HFFc6 (cell line): ENCODE measurements around the gene KDM3B. TPM values are rescaled to one million over a fixed set of nuclear protein-coding genes. Genes with fewer than 3 reads are reported as not detected.

Experiments used
- DNase-seq: peaks from one replicate; pipeline ENCODE4 v3.0.0-alpha.2; 2018
- H3K27ac Mint-ChIP-seq: 2 replicates; pipeline ENCODE4 v1.8.0; 2020; ENCODE audit warnings: mild to moderate bottlenecking, mixed read lengths
- H3K27me3 Mint-ChIP-seq: 2 replicates; pipeline ENCODE4 v1.8.0; 2021; ENCODE audit warnings: mild to moderate bottlenecking, moderate library complexity, mixed read lengths; ENCODE audit not compliant: insufficient read depth
- H3K36me3 Mint-ChIP-seq: 2 replicates; pipeline ENCODE4 v1.8.0; 2021; ENCODE audit warnings: low read depth, mixed read lengths
- H3K4me1 Mint-ChIP-seq: 2 replicates; pipeline ENCODE4 v1.8.0; 2020; ENCODE audit warnings: low read depth, mixed read lengths
- H3K4me3 Mint-ChIP-seq: 2 replicates; pipeline ENCODE4 v1.8.0; 2020; ENCODE audit warnings: mild to moderate bottlenecking, moderate library complexity, mixed read lengths
- H3K9me3 Mint-ChIP-seq: 2 replicates; pipeline ENCODE4 v1.8.0; 2020; ENCODE audit warnings: mild to moderate bottlenecking, mixed read lengths
- CTCF ChIP-seq: fragments of 200-600 bp; sonication (generic); IDR thresholded peaks from 2 replicates; pipeline ENCODE4 v1.5.0; 2021; ENCODE audit warnings: antibody characterized with exemption, mild to moderate bottlenecking
- total RNA-seq, 6 experiments: library from RNA; stranded (reverse); fragmentation: NEBNext Ultra II Directional; extraction: Animal tissue kit (Norgen Biotek cat#: 25700); gene quantifications; 2 replicates in 1 of 6; 3 replicates in 5 of 6; pipeline ENCODE4 v1.2.3, GENCODE V29; 2021

KDM3B gene
- total RNA-seq, 6 experiments from 2014 or later: 29.0 to 37.8 (median 33.3) TPM

GRCh38 chr5:138330813-138331448 is 21.6 kb upstream of the KDM3B start:
- H3K4me3 Mint-ChIP-seq: peak overlapping the region; percentile 90
- peaks cover 39% of the 10 kb centered on the region for H3K4me1 Mint-ChIP-seq
- DNase-seq: no peak
- no peaks in the 10 kb centered on the region for H3K36me3 Mint-ChIP-seq
- no peaks in the 10 kb centered on the region for H3K9me3 Mint-ChIP-seq
- no peaks in the 10 kb centered on the region for H3K27me3 Mint-ChIP-seq
- peak overlapping the region; percentile 96 for H3K27ac Mint-ChIP-seq
- no peak for TF ChIP-seq CTCF

GRCh38 chr5:138331449-138332368 is 20.8 kb upstream of the KDM3B start, which contains the start of gene CDC25C:
Gene CDC25C (minus strand): TSS chr5:138331804. CDS start chr5:138331180, 624 bp downstream.
- Mint-ChIP-seq H3K4me1 (peaks cover 39% of the 10 kb centered on the region), H3K9me3 (no peaks in the 10 kb centered on the region), H3K27me3 (no peaks in the 10 kb centered on the region), H3K36me3 (no peaks in the 10 kb centered on the region), H3K4me3 (peak within 1 kb of the TSS; percentile 90), H3K27ac (peak within 1 kb of the TSS; percentile 96)
- DNase-seq: peak; percentile 99
- no peak for TF ChIP-seq CTCF

- DNase-seq: peak; percentile 23
- no peaks in the 10 kb centered on the region for H3K9me3 Mint-ChIP-seq
- H3K27ac Mint-ChIP-seq: no peak overlapping the region
Measured at GRCh38 chr5:138334867-138335447, 17.5 kb upstream of the KDM3B start.

GRCh38 chr5:138336952-138337684 is 15.4 kb upstream of the KDM3B start:
- Mint-ChIP-seq H3K9me3 (no peaks in the 10 kb centered on the region), H3K27ac (peak overlapping the region; percentile 99), H3K4me3 (peak overlapping the region; percentile 87), H3K36me3 (peaks cover 17% of the 10 kb centered on the region; the same call in 1 of the 2 replicates), H3K4me1 (peaks cover 53% of the 10 kb centered on the region), H3K27me3 (peaks cover 8% of the 10 kb centered on the region)
- no peak for TF ChIP-seq CTCF
- no peak for DNase-seq

More at GRCh38 chr5:138334867-138335447, 17.5 kb upstream of the KDM3B start:
- peaks cover 8% of the 10 kb centered on the region for H3K27me3 Mint-ChIP-seq
- peaks cover 51% of the 10 kb centered on the region for H3K4me1 Mint-ChIP-seq
- no peak for TF ChIP-seq CTCF
- H3K4me3 Mint-ChIP-seq: no peak overlapping the region
- H3K36me3 Mint-ChIP-seq: peaks cover 4% of the 10 kb centered on the region; the same call in 1 of the 2 replicates
